ENCODE measurements around the gene EHD4.

EHD4 gene

GRCh38 chr15:41866263-41866703, 106.1 kb downstream of the EHD4 start:
- Histone ChIP-seq H3K36me3 (replicated peaks; ENCODE audit: low read depth, low read length) (no peaks in the 10 kb centered on the region), H3K79me2 (ENCODE audit: low read length) (no peaks in the 10 kb centered on the region), H3K4me2 (ENCODE audit: low read length) (no peak overlapping the region), H3K9me3 (ENCODE audit: insufficient read depth, low read length) (no peaks in the 10 kb centered on the region), H3K27ac (ENCODE audit: low read length) (no peak overlapping the region), H4K20me1 (ENCODE audit: insufficient read depth, low read length) (no peaks in the 10 kb centered on the region), H3K4me3 (ENCODE audit: low read length) (no peak overlapping the region), H3K4me1 (ENCODE audit: low read length) (no peaks in the 10 kb centered on the region), H3K9ac (ENCODE audit: low read length) (no peak overlapping the region), H2AFZ (ENCODE audit: low read depth, low read length) (no peak overlapping the region), H3K27me3 (ENCODE audit: low read depth, low read length) (no peaks in the 10 kb centered on the region)
- TF ChIP-seq EZH2phosphoT487 (IDR thresholded peaks at IDR 0.05; ENCODE audit: low read depth): no peak
- TF ChIP-seq CTCF (IDR thresholded peaks at IDR 0.05; ENCODE audit: low read depth, low read length): no peak

- TF ChIP-seq EZH2phosphoT487 (IDR thresholded peaks at IDR 0.05; ENCODE audit: low read depth): no peak
- no peak for TF ChIP-seq CTCF (IDR thresholded peaks at IDR 0.05; ENCODE audit: low read depth, low read length)
- Histone ChIP-seq H3K9me3 (ENCODE audit: insufficient read depth, low read length) (no peaks in the 10 kb centered on the region), H3K4me2 (ENCODE audit: low read length) (no peak overlapping the region), H3K27ac (ENCODE audit: low read length) (no peak overlapping the region), H3K9ac (ENCODE audit: low read length) (no peak overlapping the region), H2AFZ (ENCODE audit: low read depth, low read length) (no peak overlapping the region), H3K36me3 (replicated peaks; ENCODE audit: low read depth, low read length) (no peaks in the 10 kb centered on the region), H3K4me3 (ENCODE audit: low read length) (no peak overlapping the region), H4K20me1 (ENCODE audit: insufficient read depth, low read length) (no peaks in the 10 kb centered on the region), H3K4me1 (ENCODE audit: low read length) (no peaks in the 10 kb centered on the region), H3K27me3 (ENCODE audit: low read depth, low read length) (no peaks in the 10 kb centered on the region), H3K79me2 (ENCODE audit: low read length) (no peaks in the 10 kb centered on the region)
Observed at GRCh38 chr15:41865490-41866055, 106.8 kb downstream of the EHD4 start.

- H3K27ac ChIP-seq (ENCODE audit: low read length): no peak overlapping the region
- H3K9me3 ChIP-seq (ENCODE audit: insufficient read depth, low read length): no peaks in the 10 kb centered on the region
- no peaks in the 10 kb centered on the region for H3K36me3 ChIP-seq (replicated peaks; ENCODE audit: low read depth, low read length)
- TF ChIP-seq CTCF (IDR thresholded peaks at IDR 0.05; ENCODE audit: low read depth, low read length) (no peak), EZH2phosphoT487 (IDR thresholded peaks at IDR 0.05; ENCODE audit: low read depth) (no peak)
- H3K4me1 ChIP-seq (ENCODE audit: low read length): no peaks in the 10 kb centered on the region
- H3K79me2 ChIP-seq (ENCODE audit: low read length): no peaks in the 10 kb centered on the region
- no peaks in the 10 kb centered on the region for H4K20me1 ChIP-seq (ENCODE audit: insufficient read depth, low read length)
- no peak overlapping the region for H2AFZ ChIP-seq (ENCODE audit: low read depth, low read length)
- H3K27me3 ChIP-seq (ENCODE audit: low read depth, low read length): no peaks in the 10 kb centered on the region
- H3K4me2 ChIP-seq (ENCODE audit: low read length): no peak overlapping the region
- no peak overlapping the region for H3K9ac ChIP-seq (ENCODE audit: low read length)
- H3K4me3 ChIP-seq (ENCODE audit: low read length): no peak overlapping the region
Observed at GRCh38 chr15:41862515-41863116, 109.7 kb downstream of the EHD4 start.

- Histone ChIP-seq H3K27ac (ENCODE audit: low read length) (no peak overlapping the region), H3K4me2 (ENCODE audit: low read length) (no peak overlapping the region), H2AFZ (ENCODE audit: low read depth, low read length) (no peak overlapping the region), H3K4me3 (ENCODE audit: low read length) (no peak overlapping the region), H3K36me3 (replicated peaks; ENCODE audit: low read depth, low read length) (no peaks in the 10 kb centered on the region), H3K27me3 (ENCODE audit: low read depth, low read length) (no peaks in the 10 kb centered on the region), H4K20me1 (ENCODE audit: insufficient read depth, low read length) (no peaks in the 10 kb centered on the region), H3K4me1 (ENCODE audit: low read length) (no peaks in the 10 kb centered on the region), H3K79me2 (ENCODE audit: low read length) (no peaks in the 10 kb centered on the region), H3K9ac (ENCODE audit: low read length) (no peak overlapping the region), H3K9me3 (ENCODE audit: insufficient read depth, low read length) (no peaks in the 10 kb centered on the region)
- TF ChIP-seq EZH2phosphoT487 (IDR thresholded peaks at IDR 0.05; ENCODE audit: low read depth): no peak
- no peak for TF ChIP-seq CTCF (IDR thresholded peaks at IDR 0.05; ENCODE audit: low read depth, low read length)
Observed at GRCh38 chr15:41861736-41862356, 110.5 kb downstream of the EHD4 start.
